HG03521 (cell line): ENCODE results near the gene LSM14A.

Source experiments
- ATAC-seq: cut with Tn5 transposase; IDR thresholded peaks from one replicate; pipeline ENCODE4 v1.9.1; 2021; ENCODE audit warnings: mild to moderate bottlenecking, moderate library complexity; ENCODE audit not compliant: unreplicated experiment

Gene LSM14A

GRCh38 chr19:34254046-34254697 lies 81.9 kb downstream of the LSM14A start, which contains the start of gene GARRE1:
TSS of gene GARRE1 (plus strand) at chr19:34254554. CDS start at chr19:34300474, 45,920 bp downstream.
- peak; percentile 88 for ATAC-seq

- peak; percentile 44 for ATAC-seq
These were observed 82.6 kb downstream of the LSM14A start for GRCh38 chr19:34254698-34255432.

- no peak for ATAC-seq
These were observed 83.2 kb downstream of the LSM14A start for GRCh38 chr19:34255546-34255945.

- ATAC-seq, result no peak
These were observed 84.7 kb downstream of the LSM14A start for GRCh38 chr19:34256835-34257558.

GRCh38 chr19:34257559-34257924 lies 85.2 kb downstream of the LSM14A start:
- no peak for ATAC-seq

GRCh38 chr19:34259367-34260095 lies 87.2 kb downstream of the LSM14A start:
- ATAC-seq, result no peak

GRCh38 chr19:34260771-34261173 lies 88.5 kb downstream of the LSM14A start:
- ATAC-seq, result no peak

GRCh38 chr19:34261334-34262109 lies 89.2 kb downstream of the LSM14A start:
- no peak for ATAC-seq

GRCh38 chr19:34263745-34264237 lies 91.5 kb downstream of the LSM14A start:
- no peak for ATAC-seq

GRCh38 chr19:34265221-34265650 lies 92.9 kb downstream of the LSM14A start:
- no peak for ATAC-seq

- no peak for ATAC-seq
These were observed 96.8 kb downstream of the LSM14A start for GRCh38 chr19:34269081-34269480.

GRCh38 chr19:34269489-34269888 lies 97.2 kb downstream of the LSM14A start:
- ATAC-seq, result no peak

GRCh38 chr19:34269968-34270621 lies 97.8 kb downstream of the LSM14A start:
- ATAC-seq, result no peak

GRCh38 chr19:34273121-34273520 lies 100.8 kb downstream of the LSM14A start:
- ATAC-seq, result no peak

GRCh38 chr19:34274284-34274826 lies 102.1 kb downstream of the LSM14A start:
- ATAC-seq, result no peak

GRCh38 chr19:34274827-34275625 lies 102.7 kb downstream of the LSM14A start:
- no peak for ATAC-seq

- no peak for ATAC-seq
These were observed 103.4 kb downstream of the LSM14A start for GRCh38 chr19:34275705-34276104.

- no peak for ATAC-seq
These were observed 104.3 kb downstream of the LSM14A start for GRCh38 chr19:34276614-34277013.
